H1 (cell line): ENCODE measurements around the gene CC2D1B. TPM values are rescaled to one million over a fixed set of nuclear protein-coding genes. Genes with fewer than 3 reads are reported as not detected.

Experiments
- JUN ChIP-seq: IDR thresholded peaks from 2 replicates; pipeline ENCODE4 v1.6.1; 2011; ENCODE audit warnings: low read depth, mild to moderate bottlenecking, improper control_type of control experiment, low read length
- MAX ChIP-seq: IDR thresholded peaks from 2 replicates; pipeline ENCODE4 v1.6.1; 2012; ENCODE audit warnings: inconsistent platforms
- POU5F1 ChIP-seq: IDR thresholded peaks from 2 replicates; pipeline ENCODE4 v1.6.1; 2011; ENCODE audit warnings: low read depth, mild to moderate bottlenecking, low read length, moderate library complexity
- SIN3A ChIP-seq, 2 experiments: IDR thresholded peaks in 1 of 2; conservative IDR thresholded peaks in 1 of 2; 2 replicates each; pipeline ENCODE4 v1.6.1; 2011 to 2012; ENCODE audit warnings: low read length in 2 of 2, improper control_type of control experiment in 1 of 2, low read depth in 1 of 2, mild to moderate bottlenecking in 1 of 2
- TAF7 ChIP-seq: optimal IDR thresholded peaks from 2 replicates; pipeline ENCODE3; 2011; ENCODE audit warnings: low read depth, mild to moderate bottlenecking, inconsistent platforms, low read length, moderate library complexity, borderline replicate concordance
- polyA plus RNA-seq, 7 experiments: library from polyadenylated mRNA; depleted of rRNA in 3 of 7; stranded (reverse) in 5 of 7; unstranded in 2 of 7; fragments of >200 nt in 5 of 7; fragments of 200-250 nt in 2 of 7; gene quantifications; 1 replicate in 5 of 7; 2 replicates in 1 of 7; 4 replicates in 1 of 7; pipeline versions ENCODE4 v1.2.1 to v1.2.3, GENCODE V29; 2011 to 2013; ENCODE audit warnings: missing spikeins in 2 of 7, mixed read lengths in 2 of 7
- total RNA-seq: library from RNA; stranded (reverse); fragmentation: NEBNext Ultra II Directional; extraction: Animal tissue kit (Norgen Biotek cat#: 25700); gene quantifications from 2 replicates; pipeline ENCODE4 v1.2.1, GENCODE V29; 2021

CC2D1B gene
- total and polyA plus RNA-seq, 2 of the 8 experiments (the other 6 are each of a cell fraction or from before 2014, with no cell fraction given): 7.4 to 13.1 TPM

- TF ChIP-seq TAF7 (no peak), MAX (no peak), SIN3A (conservative IDR thresholded peaks at IDR 0.05 in 1 of 2, IDR thresholded peaks at IDR 0.05 in 1 of 2; ENCODE audit: low read depth in 1 of 2, low read length in 2 of 2) (no peak), JUN (no peak), POU5F1 (no peak)
Observed at GRCh38 chr1:52337439-52337838, 28.6 kb downstream of the CC2D1B start (continued).
